HG02973 (cell line): Measurements from ENCODE around the gene MZB1.

ENCODE experiments used
- ATAC-seq: cut with Tn5 transposase; IDR thresholded peaks from one replicate; pipeline ENCODE4 v1.9.1; 2021; ENCODE audit warnings: moderate library complexity; ENCODE audit not compliant: unreplicated experiment

Gene MZB1

DNA sequence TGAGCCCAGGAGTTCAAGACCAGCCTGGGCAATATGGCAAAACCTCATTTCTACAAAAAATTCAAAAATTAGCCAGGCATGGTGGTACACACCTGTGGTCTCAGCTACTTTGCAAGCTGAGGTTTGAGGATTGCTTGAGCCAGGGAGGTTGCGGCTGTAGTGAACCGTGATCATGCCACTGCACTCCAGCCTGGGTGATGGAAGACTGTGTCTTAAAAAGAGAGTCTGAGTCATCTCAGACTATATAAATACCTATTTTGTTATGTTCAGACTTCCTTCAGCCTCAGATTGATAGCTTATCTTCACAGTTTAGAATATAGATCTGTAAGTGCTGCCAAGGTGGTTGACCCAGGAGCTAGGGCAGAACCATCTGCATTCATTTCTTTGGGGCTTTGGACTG is 49.7 kb downstream of the MZB1 start:
- ATAC-seq: no peak
